ENCODE results near the gene ARID5B. TPM values are rescaled to one million over a fixed set of nuclear protein-coding genes. Genes with fewer than 3 reads are reported as not detected.
A peak's percentile ranks its signal among the peaks of the same experiment; 100 is the strongest.
"Not testable (repeated sequence)": the region's sequence is repeated elsewhere in the genome, so short reads cannot be mapped to it uniquely, and the experiment has no call there.

The ARID5B gene
- total RNA-seq, 1 donor from 2014 or later, result 63.7 TPM

- DNase-seq (ENCODE audit: low spot score), result peak; percentile 61
Measured at GRCh38 chr10:62011558-62011957, 110.1 kb downstream of the ARID5B start.

DNA sequence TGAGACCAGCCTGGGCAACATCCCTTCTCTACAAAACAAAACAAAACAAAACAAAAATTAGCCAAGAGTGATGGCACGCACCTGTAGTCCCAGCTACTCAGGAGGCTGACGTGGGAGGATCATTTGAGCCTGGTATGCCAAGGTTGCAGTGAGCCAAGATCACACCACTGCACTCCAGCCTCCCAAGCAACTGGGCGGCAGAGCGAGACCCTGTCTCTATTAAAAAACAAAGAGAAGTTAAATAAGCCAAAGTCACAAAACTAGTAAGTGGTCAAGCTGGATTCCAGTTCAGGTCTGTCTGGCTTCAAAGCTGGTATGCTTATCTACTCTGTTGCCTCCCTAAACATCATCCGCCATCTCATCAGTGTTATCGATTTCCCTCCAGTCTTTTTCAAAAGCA is 110.8 kb downstream of the ARID5B start:
- no peak for DNase-seq (ENCODE audit: low spot score)

DNA sequence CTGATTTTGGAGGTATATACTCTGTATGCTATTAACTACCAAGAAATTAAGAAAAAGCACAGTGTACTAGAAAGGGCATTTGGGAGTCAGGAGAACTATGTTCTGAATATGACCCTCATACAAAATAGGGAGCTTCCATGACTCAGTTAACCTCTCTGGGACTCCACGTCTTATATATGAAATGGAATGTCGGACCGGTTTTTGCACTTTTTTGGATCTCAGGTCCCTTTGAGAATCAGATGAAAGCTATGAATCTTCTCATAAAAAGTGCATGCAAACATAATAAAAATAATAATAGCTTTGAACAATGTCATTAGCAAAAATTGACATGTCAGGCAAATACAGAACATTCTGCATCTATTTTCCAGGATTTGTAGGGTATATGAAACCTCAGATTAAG is 113.0 kb downstream of the ARID5B start:
- no peak for DNase-seq (ENCODE audit: low spot score)

DNA sequence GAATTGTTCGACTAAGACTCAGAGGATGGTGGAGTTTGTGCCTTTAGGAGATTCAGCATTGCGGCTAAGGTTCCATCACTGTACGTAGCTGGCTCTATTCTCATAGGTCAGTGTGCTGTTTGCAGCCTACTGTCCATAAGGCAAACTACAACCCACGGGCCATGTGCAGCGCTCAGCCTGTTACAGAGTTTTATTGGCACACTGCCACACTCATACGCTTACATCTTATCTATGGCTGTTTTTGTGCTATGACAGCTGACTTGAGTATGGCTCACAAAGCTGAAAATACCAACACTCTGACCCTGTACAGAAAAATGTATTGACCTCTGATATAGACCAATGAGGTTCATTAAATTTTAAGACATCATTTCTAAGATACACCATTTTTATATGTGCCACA is 114.5 kb downstream of the ARID5B start:
- DNase-seq (ENCODE audit: low spot score), result no peak

- DNase-seq (ENCODE audit: low spot score), result no peak
Measured at GRCh38 chr10:62016623-62017490, 115.4 kb downstream of the ARID5B start.

GRCh38 chr10:62017491-62017870 is 116.0 kb downstream of the ARID5B start:
- no peak for DNase-seq (ENCODE audit: low spot score)

DNA sequence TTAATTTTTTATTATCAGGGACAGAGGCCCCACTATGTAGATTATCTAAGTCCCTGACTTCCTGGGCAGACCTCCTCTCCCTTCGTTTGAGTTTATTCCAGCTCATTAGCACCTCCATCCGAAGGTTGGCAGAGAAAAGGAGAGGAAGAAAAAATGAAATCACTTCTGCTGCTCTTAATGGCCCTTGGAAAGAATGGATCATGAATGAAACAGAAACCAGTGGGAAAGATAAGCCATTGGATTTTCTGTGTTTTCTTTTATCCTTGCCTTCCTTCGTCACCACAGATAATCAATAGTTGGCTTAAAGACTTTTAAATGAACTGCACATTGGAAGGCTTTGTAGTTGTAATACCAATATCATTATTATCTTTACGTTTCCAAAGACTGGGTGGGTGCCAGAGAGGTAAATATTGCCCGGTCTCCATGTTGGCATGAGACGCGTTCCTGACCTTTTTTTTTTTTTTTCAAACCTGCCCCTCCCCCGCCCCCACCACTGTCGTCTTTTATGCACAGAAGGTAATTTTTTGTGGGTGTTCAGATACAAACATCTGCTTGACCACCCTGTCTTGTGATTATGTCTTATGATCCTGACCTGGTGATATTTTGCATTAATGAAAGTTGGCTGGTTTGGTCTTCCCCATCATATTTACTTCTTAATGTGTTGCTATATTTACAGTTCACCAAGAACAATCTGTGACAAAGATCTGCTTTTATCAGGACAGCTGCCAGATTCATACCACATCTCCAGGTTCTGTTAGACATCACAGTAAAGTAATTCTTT is 116.8 kb downstream of the ARID5B start:
- no peak for DNase-seq (ENCODE audit: low spot score)

DNA sequence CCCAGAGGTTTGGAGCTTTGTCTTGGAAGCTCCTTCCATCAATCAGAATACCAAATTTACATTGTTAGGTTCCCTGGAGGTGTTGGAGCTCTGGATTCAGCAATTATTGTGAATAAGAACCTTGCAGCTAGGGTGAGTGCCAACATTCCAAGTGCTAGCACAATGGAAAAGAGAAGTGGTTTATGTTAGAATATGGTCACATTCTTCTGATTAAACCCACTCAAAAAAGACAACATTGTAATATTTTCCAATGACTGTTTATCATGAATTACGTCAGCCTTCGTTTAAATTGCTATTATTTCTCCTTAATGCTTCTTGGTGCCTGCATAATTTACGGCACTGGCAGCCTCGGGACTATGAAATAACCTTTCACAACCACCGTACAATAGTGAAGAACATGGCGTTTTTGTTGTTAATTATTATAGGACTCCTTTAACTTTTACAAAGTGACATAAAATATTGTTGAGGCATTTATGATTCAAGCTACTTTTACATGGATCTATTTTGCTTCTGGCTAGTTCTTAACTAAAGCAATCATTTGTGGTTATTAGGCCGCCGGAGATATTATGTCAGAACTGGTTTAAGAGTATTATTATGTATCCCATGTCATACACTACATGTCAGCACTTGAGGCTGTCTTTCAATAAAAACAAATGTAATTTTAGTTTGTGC is 117.7 kb downstream of the ARID5B start:
- DNase-seq (ENCODE audit: low spot score), result no peak

- no peak for DNase-seq (ENCODE audit: low spot score)
Measured at GRCh38 chr10:62019685-62020359, 118.3 kb downstream of the ARID5B start.

DNA sequence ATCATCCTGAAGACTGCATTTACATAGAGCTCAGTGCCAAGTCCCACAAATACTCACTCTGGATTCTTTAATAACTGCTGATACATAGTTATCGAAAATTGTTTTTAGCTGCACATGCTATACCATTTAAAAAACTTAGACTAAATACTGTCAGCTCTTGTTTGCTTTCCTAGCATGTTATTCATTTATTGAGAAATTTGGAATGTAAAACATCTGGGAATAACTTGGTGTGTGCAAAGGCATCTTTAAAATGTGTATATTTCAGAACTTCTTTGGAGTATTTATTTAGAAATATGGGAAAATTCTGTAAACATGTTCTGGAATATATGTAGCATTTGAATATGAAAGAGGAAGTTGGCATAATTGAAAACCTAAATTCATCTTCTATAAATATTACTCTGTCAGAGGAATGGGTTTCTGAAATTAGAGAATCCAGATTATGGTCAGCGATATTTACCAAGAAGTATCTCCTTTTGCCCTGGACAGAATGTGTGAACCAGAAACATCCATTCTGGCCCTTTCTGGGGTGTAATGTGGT is 119.7 kb downstream of the ARID5B start:
- no peak for DNase-seq (ENCODE audit: low spot score)

- DNase-seq (ENCODE audit: low spot score), result no peak
Measured at GRCh38 chr10:62021978-62022802, 120.7 kb downstream of the ARID5B start.

- DNase-seq (ENCODE audit: low spot score), result no peak
Measured at GRCh38 chr10:62022830-62023229, 121.3 kb downstream of the ARID5B start.

DNA sequence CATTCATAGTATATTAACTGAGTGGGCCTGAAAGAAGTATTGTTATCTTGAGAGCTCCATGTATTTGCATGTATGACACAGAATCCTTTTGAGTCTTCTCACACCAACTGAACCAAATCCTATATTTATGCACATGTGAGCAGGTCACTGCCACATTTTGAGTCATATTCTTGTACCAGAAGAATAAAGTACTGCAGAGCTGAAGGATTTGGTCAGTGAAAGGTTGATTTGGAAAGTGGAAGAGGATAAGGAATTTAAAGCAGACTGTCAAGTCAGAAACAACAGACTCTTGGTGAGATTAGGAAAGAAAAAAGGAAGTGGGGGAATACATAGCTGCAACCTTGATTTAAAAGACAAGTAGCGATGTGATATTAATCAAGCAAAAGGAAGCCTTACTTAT is 121.8 kb downstream of the ARID5B start:
- DNase-seq (ENCODE audit: low spot score), result no peak

DNA sequence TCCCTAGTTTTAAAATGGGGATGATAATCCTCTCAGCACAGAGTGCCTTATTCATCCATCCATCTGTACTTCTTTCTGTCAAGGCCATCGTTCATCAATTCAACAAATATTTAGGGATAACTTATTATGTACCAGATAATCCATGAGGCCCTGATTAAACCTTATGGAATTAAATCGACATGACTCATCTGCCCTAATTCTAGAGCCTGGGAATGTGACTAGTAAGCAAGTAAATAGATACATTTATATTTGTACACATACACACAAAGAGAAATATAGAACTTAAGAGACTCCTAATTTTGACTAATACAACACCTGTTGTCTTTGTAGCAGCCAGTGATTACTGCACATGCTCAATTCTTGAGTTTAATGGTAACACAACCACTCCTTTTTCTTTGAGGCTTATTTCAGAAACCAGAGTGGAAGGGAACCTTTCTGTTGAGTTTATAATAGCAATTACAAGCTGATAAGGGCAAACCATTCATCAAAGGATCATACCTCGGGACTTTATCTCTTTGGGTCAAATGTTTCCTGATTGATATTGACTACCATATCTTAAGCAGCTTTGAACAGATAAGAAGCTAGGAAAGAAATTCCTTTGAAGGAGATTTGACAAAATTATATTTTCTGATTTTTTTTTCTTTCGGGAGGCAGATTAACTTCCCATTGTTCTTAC is 122.7 kb downstream of the ARID5B start:
- no peak for DNase-seq (ENCODE audit: low spot score)

DNA sequence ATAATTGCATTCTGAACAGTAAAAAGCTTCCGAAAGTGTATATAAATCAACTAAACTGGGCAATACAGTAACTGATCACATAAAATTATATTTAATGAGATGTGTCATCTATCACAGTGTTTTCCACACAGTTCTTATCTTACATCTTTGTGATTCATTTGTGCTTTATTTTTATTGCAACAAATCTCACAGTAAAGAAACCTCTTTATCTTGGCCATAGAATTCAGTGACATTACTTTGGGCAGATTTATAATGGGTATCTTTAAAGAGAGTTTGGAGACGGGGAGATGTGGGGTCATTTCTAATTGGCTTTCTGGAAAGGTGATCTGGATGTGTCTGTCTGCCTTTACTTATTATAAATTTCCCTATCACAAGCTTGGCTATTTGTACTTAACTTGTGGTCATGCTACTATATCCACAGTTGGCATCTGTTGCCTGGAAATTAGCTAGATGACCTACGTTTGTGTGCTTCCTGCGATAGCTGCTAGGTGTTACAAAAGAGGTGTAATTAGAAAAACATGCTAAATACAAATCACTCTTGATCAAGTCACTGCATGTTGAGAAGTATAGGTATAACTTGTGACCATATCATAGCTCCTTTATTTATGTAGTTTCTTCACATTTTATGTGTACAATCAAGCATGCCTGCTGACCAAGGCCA is 123.8 kb downstream of the ARID5B start:
- no peak for DNase-seq (ENCODE audit: low spot score)

DNA sequence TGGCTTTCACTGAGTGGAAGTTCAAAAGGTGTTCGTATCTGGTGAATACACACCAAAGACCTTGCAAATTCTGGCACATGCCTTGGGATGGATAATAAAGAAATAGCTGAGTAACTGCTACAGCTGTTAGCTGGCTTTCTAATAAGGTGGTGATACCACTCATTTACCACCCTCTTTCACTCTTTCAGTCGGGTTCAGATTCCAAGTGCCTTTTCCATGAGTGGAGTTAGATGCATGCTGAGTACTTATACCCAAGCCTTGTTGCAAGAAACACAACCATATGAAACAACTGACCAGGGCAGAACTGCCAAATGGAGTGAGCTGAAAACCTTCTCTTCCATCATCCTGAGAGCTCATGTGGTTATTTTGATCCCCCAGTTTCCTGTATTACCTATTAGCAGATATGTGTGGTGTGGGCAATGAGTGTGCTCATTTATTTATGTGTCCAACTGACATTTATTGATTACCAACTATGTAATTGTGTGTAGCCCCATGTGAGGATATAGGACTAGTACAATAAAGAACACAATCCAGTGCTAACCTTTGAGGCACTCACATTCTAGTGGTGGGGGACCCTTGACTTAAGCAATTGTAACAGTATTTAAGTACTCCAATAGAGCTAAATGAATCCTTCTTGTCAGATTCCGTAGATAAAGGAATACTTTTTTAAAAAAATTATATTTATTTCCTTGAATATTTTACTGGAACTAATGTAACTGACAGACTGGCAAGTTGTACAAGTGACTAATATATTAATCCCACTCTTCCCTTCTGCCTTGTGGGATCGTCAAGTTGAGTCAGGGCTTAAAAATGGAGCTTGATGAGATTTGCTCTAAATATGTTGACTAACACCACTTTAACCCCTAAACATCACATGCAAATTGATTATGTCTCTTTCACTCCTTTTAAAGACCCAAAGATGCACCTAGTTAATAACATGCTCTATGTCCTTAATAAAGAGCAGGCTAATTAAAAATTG is 124.7 kb downstream of the ARID5B start:
- no peak for DNase-seq (ENCODE audit: low spot score)

DNA sequence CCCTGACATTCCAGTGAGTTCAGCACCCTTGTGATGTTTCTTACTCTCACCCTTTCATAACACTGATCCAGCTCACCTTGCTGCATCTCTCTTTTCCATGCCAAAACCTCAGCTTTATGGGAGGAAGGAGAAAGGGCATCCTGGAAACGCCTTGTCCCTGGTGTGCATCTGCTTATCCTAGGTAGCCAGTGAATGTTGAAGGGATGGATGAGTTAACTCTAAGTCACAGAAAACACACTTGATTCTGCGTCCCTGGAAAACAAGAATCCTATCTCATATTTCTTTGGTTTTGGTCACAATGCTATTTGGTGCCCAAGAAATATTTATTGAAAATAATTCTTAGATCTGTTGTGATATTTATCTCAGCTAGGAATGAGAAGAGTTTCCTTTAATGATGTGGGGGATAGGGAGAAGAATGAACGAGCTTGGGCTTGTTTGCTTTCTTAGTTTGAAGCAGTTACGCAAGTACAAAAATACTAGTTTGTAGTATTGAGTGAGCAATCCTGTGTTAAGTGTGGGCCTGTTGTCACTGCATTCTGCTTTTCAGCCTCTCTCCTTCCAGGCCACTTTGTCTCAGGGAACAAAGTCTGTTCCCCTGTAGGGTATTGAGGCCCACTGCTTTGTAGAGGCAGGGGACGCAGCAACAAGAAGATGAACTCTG is 126.5 kb downstream of the ARID5B start:
- no peak for DNase-seq (ENCODE audit: low spot score)

GRCh38 chr10:62028502-62028842 is 127.0 kb downstream of the ARID5B start:
- not testable (repeated sequence) for DNase-seq (ENCODE audit: low spot score)
